K562 (cell line): Measurements from ENCODE around the gene EMC9. TPM values are rescaled to one million over a fixed set of nuclear protein-coding genes. Genes with fewer than 3 reads are reported as not detected.

ENCODE experiments used
- ATAC-seq: fragments of 200-7000 bp; cut with Tn5 transposase; 3 replicates; pipeline ENCODE4 v1.9.1; 2020; ENCODE audit warnings: moderate library complexity
- BruUV-seq: library from RNA; stranded (reverse); fragments of 400-500 nt; replicated peaks from 2 replicates; lab custom pipeline; 2021; lab: Mats Ljungman, UMichigan
- CTCF ChIA-PET: fragments of 300-600 bp; formaldehyde crosslinking; extraction: SDS; loops from one replicate; lab custom pipeline; 2021; ENCODE audit warnings: low intra/inter-chr PET ratio; lab: Yijun Ruan, JAX
- POLR2A ChIA-PET: fragments of 300-600, 350-650 bp; sonication (Branson Sonifier 250); formaldehyde crosslinking; extraction: SDS; loops from one replicate; lab custom pipeline; 2021; ENCODE audit warnings: antibody characterized with exemption, inconsistent platforms; lab: Yijun Ruan, JAX
- DNase-seq, 4 experiments: peaks; one replicate each; pipeline versions ENCODE4 v3.0.0 to v3.0.0-alpha.2; 2011 to 2018; ENCODE audit warnings: low spot score in 3 of 4, mixed read lengths in 3 of 4; ENCODE audit errors: extremely low read depth in 1 of 4
- FAIRE-seq: peaks from 2 replicates; lab custom pipeline; 2011; peaks lifted over from hg19 to GRCh38; lab: Jason Lieb, UNC
- H2AFZ ChIP-seq: 2 replicates; pipeline ENCODE4 v1.6.0; 2011; ENCODE audit warnings: low read depth, low read length, control low read depth, inconsistent platforms
- H3K27ac ChIP-seq: fragments of 200-600 bp; 3 replicates; pipeline ENCODE4 v1.8.0; 2011; ENCODE audit warnings: low read depth, mild to moderate bottlenecking, control low read depth, inconsistent platforms, low read length, moderate library complexity, mixed read lengths; ENCODE audit errors: extremely low read depth
- H3K27me3 ChIP-seq, 2 experiments: fragments of 300-600 bp in 1 of 2; 2 replicates in 1 of 2; 3 replicates in 1 of 2; pipeline versions ENCODE4 v1.6.0 to v1.8.0; 2011; ENCODE audit warnings: inconsistent platforms in 2 of 2, low read length in 2 of 2, mild to moderate bottlenecking in 1 of 2, mixed read lengths in 1 of 2, moderate library complexity in 1 of 2; ENCODE audit not compliant: control insufficient read depth in 2 of 2, insufficient read depth in 2 of 2
- H3K36me3 ChIP-seq: fragments of 300-600 bp; 3 replicates; pipeline ENCODE4 v1.8.0; 2011; ENCODE audit warnings: mild to moderate bottlenecking, low read length, inconsistent platforms; ENCODE audit not compliant: control insufficient read depth, insufficient read depth
- H3K4me1 ChIP-seq, 2 experiments: fragments of 200-600 bp in 1 of 2; replicated peaks in 1 of 2; 2 replicates in 1 of 2; 3 replicates in 1 of 2; pipeline versions ENCODE4 v1.5.1 to v1.8.0; 2011; ENCODE audit warnings: inconsistent platforms in 2 of 2, low read length in 2 of 2, mild to moderate bottlenecking in 1 of 2, mixed read lengths in 1 of 2, moderate library complexity in 1 of 2; ENCODE audit not compliant: control insufficient read depth in 2 of 2, insufficient read depth in 2 of 2
- H3K4me2 ChIP-seq: 2 replicates; pipeline ENCODE4 v1.6.1; 2011; ENCODE audit warnings: low read length, control low read depth, inconsistent platforms, mixed read lengths; ENCODE audit not compliant: insufficient read depth
- H3K4me3 ChIP-seq: fragments of 200-600 bp; sonication (generic), shearing (Covaris generic); 2 replicates; pipeline ENCODE4 v1.5.1; 2016; ENCODE audit warnings: control low read depth, inconsistent platforms
- H3K79me2 ChIP-seq: fragments of 200-600 bp; 3 replicates; pipeline ENCODE4 v1.8.0; 2011; ENCODE audit warnings: low read length, inconsistent platforms; ENCODE audit not compliant: control insufficient read depth, insufficient read depth
- H3K9ac ChIP-seq, 2 experiments: 2 replicates each; pipeline versions ENCODE4 v1.6.0 to v1.6.1; 2011; ENCODE audit warnings: low read depth in 2 of 2, low read length in 2 of 2, control low read depth in 1 of 2, inconsistent platforms in 1 of 2, mild to moderate bottlenecking in 1 of 2, mixed read lengths in 1 of 2; ENCODE audit not compliant: insufficient read depth in 1 of 2
- H3K9me1 ChIP-seq: one replicate; pipeline ENCODE4 v1.6.0; 2011; ENCODE audit warnings: inconsistent platforms, mild to moderate bottlenecking, low read length, moderate library complexity; ENCODE audit not compliant: control insufficient read depth, insufficient read depth
- H3K9me3 ChIP-seq: replicated peaks from 2 replicates; pipeline ENCODE4 v1.5.1; 2011; ENCODE audit warnings: low read depth, low read length, inconsistent platforms; ENCODE audit not compliant: control insufficient read depth, insufficient read depth
- H4K20me1 ChIP-seq: replicated peaks from 2 replicates; pipeline ENCODE4 v1.6.1; 2011; ENCODE audit warnings: low read length, inconsistent platforms, mixed read lengths; ENCODE audit not compliant: control insufficient read depth, insufficient read depth
- DPF2 ChIP-seq: fragments of 450-650 bp; IDR thresholded peaks from 2 replicates; pipeline ENCODE4 v1.6.1; 2016
- ESRRA ChIP-seq: fragments of 450-650 bp; IDR thresholded peaks from 2 replicates; pipeline ENCODE4 v1.6.1; 2014; ENCODE audit warnings: low read depth, mild to moderate bottlenecking, moderate library complexity, borderline replicate concordance
- IRF2 ChIP-seq: sonication (generic); formaldehyde crosslinking; IDR thresholded peaks from 2 replicates; pipeline ENCODE4 v1.8.1; 2022; ENCODE audit warnings: mild to moderate bottlenecking, missing genetic modification reagents
- POLR2AphosphoS5 ChIP-seq: IDR thresholded peaks from 2 replicates; pipeline ENCODE4 v1.6.1; 2011; ENCODE audit warnings: mild to moderate bottlenecking, low read depth, low read length, moderate library complexity; ENCODE audit not compliant: control insufficient read depth, insufficient read depth
- TFAM ChIP-seq: fragments of 250-450 bp; sonication (Bioruptor Pico); conservative IDR thresholded peaks from 2 replicates; pipeline ENCODE4 v1.5.0; 2021; ENCODE audit warnings: mild to moderate bottlenecking, moderate library complexity
- WGBS: fragments of 100-300 bp; shearing (Covaris generic); methylation state at CpG from one replicate; pipeline ENCODE4 v1.1.6; 2016; ENCODE audit warnings: low coverage, mixed read lengths; ENCODE audit not compliant: insufficient coverage; ENCODE audit errors: missing lambda C conversion rate; 5-methylcytosine and 5-hydroxymethylcytosine counted together
- in situ Hi-C: fragments of 300-500 bp; cut with MboI; formaldehyde crosslinking; loops from 4 replicates; pipeline ENCODE4 v1.15.0; 2018; ENCODE audit warnings: inconsistent platforms, mixed read lengths
- intact Hi-C: fragments of 100-400 bp; cut with micrococcal nuclease; formaldehyde crosslinking; loops from 2 replicates; pipeline ENCODE4 v1.14.2; 2022
- polyA plus RNA-seq, 8 experiments: library from polyadenylated mRNA; depleted of rRNA in 4 of 8; stranded (reverse) in 5 of 8; unstranded in 3 of 8; fragments of >200 nt; fragmentation: Nextera tagmentation in 2 of 8; fragmentation: Illumina TruSeq in 1 of 8; extraction: Ambion mirVana in 2 of 8; extraction: Trizol in 1 of 8; gene quantifications; 2 replicates each; pipeline versions ENCODE4 v1.2.1 to v1.2.3, GENCODE V29; 2011 to 2014; ENCODE audit warnings: inconsistent platforms in 1 of 8, missing spikeins in 1 of 8
- total RNA-seq, 7 experiments: library from RNA; depleted of rRNA in 6 of 7; stranded (reverse); fragments of >200 nt in 6 of 7; fragmentation: Illumina TruSeq in 2 of 7; extraction: Trizol in 2 of 7; gene quantifications; 2 replicates each; pipeline versions ENCODE4 v1.2.1 to v1.2.3, GENCODE V29; 2011 to 2021; ENCODE audit warnings: low replicate concordance in 1 of 7
- TF ChIP-seq, protein P1 (sequence below): fragments of 450-650 bp; IDR thresholded peaks from 2 replicates; pipeline ENCODE4 v1.6.1; 2016

EMC9 gene
- total and polyA plus RNA-seq, 9 of the 15 experiments (the other 6 are each of a cell fraction or from before 2014, with no cell fraction given): 3.1 to 13.2 (median 7.8) TPM

DNA sequence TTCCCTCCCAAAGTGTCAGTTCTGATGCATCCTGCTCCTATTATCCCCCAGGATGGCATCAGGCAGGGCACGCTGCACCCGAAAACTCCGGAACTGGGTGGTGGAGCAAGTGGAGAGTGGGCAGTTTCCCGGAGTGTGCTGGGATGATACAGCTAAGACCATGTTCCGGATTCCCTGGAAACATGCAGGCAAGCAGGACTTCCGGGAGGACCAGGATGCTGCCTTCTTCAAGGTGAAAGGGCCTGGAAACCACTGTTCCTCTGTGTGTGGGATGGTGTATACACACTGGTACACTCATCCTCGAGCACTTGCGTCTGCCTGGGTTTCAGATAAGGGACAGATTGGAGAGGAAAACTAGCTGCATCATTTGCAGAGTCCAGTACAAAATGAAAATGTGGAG lies 20.7 kb upstream of the EMC9 start:
- H2AFZ ChIP-seq: no peak overlapping the region
- intact Hi-C loops: no loop called here
- BruUV-seq: no TSS peak
- ATAC-seq (no peak), FAIRE-seq (no peak), DNase-seq (no peak)
- WGBS: 74% methylated on average over 8 of the region's 8 CpGs
- in situ Hi-C loops: no loop called here
- ChIA-PET CTCF (no interaction called here), POLR2A (interaction anchor here (1.0 to 1.9 kb wide), 6 partner anchors 11 to 111 kb away, joined by 3 to 7 read pairs (median 6); partner anchors contain the start of genes CARMIL3, PCK2 and RNF31)
- H3K27me3 ChIP-seq: no peaks in the 10 kb centered on the region
- H3K36me3 ChIP-seq: peaks cover 67% of the 10 kb centered on the region; the same call in 2 of the 3 replicates
- no peaks in the 10 kb centered on the region for H3K9me1 ChIP-seq
- peaks cover 10 to 23% of the 10 kb centered on the region in 2 experiments; a peak in 4 of 5 replicates for H3K4me1 ChIP-seq
- H3K4me2 ChIP-seq: peak overlapping the region; percentile 95
- TF ChIP-seq DPF2: no peak
- TF ChIP-seq, protein P1, sequence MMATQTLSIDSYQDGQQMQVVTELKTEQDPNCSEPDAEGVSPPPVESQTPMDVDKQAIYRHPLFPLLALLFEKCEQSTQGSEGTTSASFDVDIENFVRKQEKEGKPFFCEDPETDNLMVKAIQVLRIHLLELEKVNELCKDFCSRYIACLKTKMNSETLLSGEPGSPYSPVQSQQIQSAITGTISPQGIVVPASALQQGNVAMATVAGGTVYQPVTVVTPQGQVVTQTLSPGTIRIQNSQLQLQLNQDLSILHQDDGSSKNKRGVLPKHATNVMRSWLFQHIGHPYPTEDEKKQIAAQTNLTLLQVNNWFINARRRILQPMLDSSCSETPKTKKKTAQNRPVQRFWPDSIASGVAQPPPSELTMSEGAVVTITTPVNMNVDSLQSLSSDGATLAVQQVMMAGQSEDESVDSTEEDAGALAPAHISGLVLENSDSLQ: no peak
- no peak for TF ChIP-seq TFAM (CRISPR knock-in tag)
- TF ChIP-seq POLR2AphosphoS5: no peak
- no peak for TF ChIP-seq IRF2 (CRISPR knock-in tag)
- TF ChIP-seq ESRRA: no peak
- peaks cover 10% of the 10 kb centered on the region; the same call in 2 of the 3 replicates for H3K79me2 ChIP-seq
- no peaks in the 10 kb centered on the region for H3K9me3 ChIP-seq
- no peaks in the 10 kb centered on the region for H4K20me1 ChIP-seq
- H3K27ac ChIP-seq: no peak overlapping the region
- peak overlapping the region; percentile 50; the same call in 1 of the 2 replicates for H3K4me3 ChIP-seq
- H3K9ac ChIP-seq: peak overlapping the region; percentile 74 to 78; a peak in 3 of 4 replicates
